ENCODE results near the gene SRR.

- TF ChIP-seq GATA2 (IDR thresholded peaks at IDR 0.05; ENCODE audit: low read depth, low read length): no peak
- no peak for TF ChIP-seq GATA3 (IDR thresholded peaks at IDR 0.05; ENCODE audit: low read depth, low read length)
Measured at GRCh38 chr17:2312736-2313135, 9.0 kb downstream of the SRR start.

All from SH-SY5Y (cell line).